ENCODE results near the gene PAK6.

GRCh38 chr15:40192942-40193341 lies 45.9 kb upstream of the PAK6 start:
- TF ChIP-seq CTCF (IDR thresholded peaks at IDR 0.05; ENCODE audit: low read depth, low read length) (no peak), EZH2phosphoT487 (IDR thresholded peaks at IDR 0.05; ENCODE audit: low read depth) (no peak)
